ENCODE data around the gene CDC42BPB.

GRCh38 chr14:103007555-103007954 lies 49.8 kb downstream of the CDC42BPB start:
- no peak for TF ChIP-seq POLR2A (IDR thresholded peaks at IDR 0.05)
- no peak for TF ChIP-seq CTCF (IDR thresholded peaks at IDR 0.05)
